CD4-positive, alpha-beta T cell treated with Interleukin-17A for 4 hours (primary cell): ENCODE data around the gene PRDM7.
A peak's percentile ranks its signal among the peaks of the same experiment; 100 is the strongest.
"Not testable (repeated sequence)": the region's sequence is repeated elsewhere in the genome, so short reads cannot be mapped to it uniquely, and the experiment has no call there.

ENCODE experiments used
- DNase-seq: peaks from one replicate; pipeline ENCODE4 v3.0.0-alpha.2; 2020; ENCODE audit warnings: mixed read lengths

The PRDM7 gene

GRCh38 chr16:90011508-90011819, 65.7 kb downstream of the PRDM7 start:
- DNase-seq = no peak

GRCh38 chr16:90010676-90011507, 66.2 kb downstream of the PRDM7 start:
- no peak for DNase-seq

DNA sequence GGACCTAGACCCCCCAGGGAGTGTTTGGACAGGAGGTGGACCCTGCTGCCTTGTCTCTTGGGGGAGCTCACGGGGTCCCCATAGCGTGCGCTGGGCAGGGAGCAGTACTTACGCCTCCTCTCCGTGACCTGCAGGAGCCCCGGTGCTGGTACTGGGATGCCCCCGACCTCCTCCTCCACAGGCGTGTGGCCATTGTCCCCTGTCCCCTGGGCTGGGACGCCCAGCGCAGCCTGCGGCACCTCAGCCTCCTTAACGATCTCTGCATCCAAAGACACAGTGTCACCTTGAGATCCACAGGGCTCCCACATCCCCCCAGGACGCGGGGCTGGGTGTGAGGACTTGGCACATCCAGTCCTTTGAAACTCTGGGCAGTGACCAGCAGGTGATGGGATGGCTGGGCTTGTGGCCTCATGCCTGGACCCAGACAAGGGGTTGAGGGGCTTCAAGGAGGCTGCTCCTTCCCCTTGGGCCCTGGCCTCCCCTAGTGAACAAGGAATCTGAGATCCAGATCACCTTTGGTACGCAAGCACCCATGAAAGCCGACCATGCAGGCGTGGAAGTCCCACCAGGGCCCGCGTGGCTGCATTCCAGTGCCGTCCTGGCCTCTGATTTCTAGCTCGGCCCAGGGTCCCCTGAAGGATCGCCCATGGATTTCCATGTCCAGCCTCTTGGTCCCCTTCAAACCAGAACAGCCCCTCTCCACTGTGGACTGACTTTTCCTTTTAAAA, 67.8 kb downstream of the PRDM7 start:
- DNase-seq = peak; percentile 19

- peak; percentile 76 for DNase-seq
These were observed 68.4 kb downstream of the PRDM7 start for GRCh38 chr16:90008708-90009145.

GRCh38 chr16:90007635-90008234, 69.4 kb downstream of the PRDM7 start:
- not testable (repeated sequence) for DNase-seq

DNA sequence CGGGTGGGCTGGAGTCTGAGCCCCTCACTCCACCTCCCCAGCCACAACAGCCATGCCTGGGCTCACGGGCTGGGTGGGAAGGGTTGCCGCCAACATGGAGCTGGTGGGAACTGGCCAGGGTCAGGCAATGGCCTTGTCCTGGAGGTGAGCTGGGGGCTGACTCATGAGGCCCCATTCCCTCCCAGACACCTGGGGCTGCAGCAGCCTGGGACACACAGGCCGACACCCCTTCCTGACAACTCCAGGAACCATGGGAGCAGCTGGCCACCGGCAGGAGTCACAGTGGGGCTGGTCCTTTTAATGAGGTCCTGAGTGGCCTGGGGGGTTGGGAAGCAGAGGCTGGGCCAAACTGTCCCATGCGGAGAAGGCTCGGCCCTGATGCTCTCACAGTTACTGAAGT, 70.1 kb downstream of the PRDM7 start:
- no peak for DNase-seq
